HG03521 (cell line): Measurements from ENCODE around the gene ZNF664.

Experiments
- ATAC-seq: cut with Tn5 transposase; IDR thresholded peaks from one replicate; pipeline ENCODE4 v1.9.1; 2021; ENCODE audit warnings: mild to moderate bottlenecking, moderate library complexity; ENCODE audit not compliant: unreplicated experiment

The ZNF664 gene

DNA sequence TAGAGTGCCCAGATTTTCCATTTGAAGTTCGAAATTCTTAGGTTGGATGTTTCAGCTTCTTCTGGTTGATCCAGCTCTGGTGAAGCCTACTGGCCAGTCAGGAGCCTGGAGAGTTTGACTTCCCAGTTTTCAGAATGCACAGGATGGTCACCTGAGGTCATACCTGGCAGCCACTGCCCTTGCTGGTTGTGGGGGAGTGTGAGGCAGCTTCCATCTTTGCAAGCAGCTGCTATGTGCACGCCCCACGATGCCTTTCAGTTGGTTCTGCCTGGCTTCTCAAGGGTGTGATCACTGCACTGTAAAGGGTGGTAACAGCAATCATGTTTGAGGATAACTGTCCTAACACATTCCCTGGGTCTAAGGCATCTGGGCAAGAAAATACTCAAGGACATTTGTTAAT, 15.8 kb upstream of the ZNF664 start:
- no peak for ATAC-seq

DNA sequence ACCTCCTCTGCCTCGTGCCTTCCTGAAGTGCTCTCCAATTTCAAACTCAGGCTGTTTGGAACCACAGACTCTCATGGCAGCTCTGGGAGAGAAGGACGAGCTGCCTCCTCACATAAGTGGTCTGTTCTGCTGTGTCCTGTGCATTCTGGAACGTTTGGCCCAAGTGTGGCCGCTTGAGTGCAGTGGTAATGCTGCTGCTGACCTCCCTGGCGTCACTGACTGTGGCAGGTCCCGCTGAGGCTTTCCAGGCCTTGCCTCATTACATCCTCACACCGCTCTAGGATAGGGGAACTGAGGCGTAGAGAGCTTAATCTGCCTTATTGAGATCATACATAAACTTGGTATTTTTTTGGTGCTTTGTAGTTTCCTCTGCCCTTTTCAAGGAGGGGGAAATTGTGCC, 14.6 kb upstream of the ZNF664 start:
- no peak for ATAC-seq

DNA sequence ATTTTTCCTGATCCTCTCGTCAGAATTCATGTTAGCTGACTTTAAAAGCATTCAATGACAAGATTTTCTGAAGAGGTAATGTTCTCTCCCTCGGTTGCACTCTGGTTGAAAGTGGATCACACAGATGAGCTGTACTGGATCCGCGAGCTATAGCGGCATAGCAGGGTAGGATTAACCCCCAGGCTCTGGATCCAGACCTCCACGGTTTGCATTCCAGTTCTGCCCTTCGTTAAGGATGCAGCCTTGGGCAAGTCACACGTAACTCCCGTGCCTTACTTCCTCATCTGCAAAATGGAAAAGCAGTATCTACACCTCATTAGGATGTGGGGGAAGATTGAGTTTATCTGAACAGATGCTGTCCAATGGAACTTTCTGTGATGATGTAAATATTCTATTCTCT, 14.1 kb upstream of the ZNF664 start:
- no peak for ATAC-seq

DNA sequence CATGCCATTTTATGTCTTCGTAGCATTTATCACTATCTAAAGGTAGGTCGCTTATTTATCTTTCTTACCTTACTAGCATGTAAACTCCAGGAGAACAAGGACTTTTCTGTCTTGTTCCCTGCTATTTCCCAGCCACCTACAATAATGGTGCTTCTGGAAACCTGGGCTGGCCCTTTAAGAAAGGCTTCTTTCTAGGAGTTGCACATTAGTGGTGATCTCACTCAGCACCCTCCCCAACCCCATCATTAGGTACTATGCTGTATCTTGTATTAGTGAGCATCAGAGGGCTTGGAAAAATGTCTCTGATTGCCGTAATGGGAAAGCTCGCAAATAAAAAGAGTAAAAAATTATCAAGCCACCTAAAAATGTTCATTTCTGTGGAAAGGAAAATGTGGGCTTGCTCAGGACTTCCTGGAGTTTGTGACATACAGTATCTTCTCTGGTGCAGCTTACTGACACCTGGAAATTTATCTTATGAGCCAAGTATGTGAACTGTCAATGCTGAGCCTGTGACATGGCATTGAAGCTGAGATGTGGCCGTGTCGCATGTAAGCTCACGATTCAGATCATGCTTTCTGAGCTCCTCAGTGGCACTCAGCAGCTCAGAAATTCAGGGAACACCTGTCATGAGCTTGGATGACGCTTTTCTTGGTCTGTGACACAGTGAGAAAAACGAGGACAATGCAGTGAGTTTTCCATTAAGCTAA, 12.8 kb upstream of the ZNF664 start:
- ATAC-seq: no peak

DNA sequence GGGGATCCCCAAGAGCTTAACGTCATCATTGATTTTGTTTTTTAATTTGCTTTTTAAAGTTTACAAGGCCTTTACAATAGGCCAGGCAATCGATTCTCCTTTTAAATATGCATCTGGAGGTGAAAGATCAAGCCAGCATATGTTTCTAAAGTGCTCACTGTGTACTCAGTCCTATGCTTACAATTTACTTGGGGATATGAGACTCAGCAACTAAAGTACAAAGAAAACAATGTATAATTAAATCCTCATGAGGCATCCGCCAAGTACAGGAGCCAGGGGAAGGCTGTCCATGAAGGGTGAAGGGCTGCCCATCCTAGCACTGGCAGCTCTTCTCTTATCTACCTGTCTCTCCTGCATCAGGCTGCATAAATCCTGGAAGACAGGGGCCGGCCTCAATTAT, 12.2 kb upstream of the ZNF664 start:
- no peak for ATAC-seq

DNA sequence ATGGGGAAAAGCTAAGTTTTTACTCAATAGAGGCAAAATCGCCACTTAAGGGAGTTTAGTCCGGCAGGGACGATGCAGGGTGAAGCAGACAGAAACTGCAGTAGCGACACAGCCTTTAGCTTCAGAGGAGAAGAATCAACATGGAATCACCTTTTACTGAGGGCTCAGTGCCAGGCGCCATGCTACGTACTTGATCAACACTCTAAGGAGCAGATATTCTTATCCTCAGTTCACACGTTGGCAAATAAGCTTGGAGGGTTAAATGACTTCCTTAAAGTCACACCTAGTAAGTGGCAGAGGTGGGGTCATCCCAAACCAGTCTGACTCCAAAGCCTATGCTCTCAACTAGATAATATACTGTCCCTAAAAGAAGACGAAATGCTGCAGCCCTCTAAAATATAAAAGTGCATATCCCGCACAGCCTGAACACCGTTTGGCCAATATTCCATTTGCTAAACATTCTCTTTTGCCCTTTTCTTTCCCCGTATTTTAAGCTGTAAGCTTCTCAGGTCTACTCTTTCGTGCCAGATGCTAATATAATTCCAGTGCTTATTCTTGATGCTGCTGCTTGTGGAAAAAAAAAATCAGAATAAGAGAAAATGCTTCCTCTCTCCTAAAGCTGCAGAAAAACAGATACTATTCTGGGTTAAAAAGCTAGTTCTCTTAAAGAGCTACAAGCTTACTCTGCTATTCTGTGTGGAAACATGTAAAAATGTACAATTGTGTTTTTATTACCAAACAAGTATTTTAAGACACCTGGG, 11.2 kb upstream of the ZNF664 start:
- no peak for ATAC-seq

DNA sequence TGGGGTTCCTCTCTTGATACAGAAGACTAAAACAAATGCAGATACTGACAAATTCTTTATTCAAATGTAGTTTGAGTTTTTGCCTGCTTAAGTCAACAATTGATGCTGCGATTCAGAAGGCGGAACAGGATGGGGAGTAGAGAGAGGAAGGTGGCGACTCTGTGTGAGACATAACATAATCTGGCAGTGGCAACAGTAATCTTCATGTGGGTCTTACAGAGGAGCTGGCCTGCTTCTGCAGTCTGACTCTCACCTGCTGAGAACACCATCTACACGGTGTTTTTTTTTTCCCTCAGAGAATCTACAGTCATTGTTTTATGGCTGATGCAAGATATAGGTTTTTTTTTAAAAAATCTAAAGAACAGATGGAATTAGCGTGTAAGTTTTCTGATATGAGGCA, 10.5 kb upstream of the ZNF664 start:
- no peak for ATAC-seq

DNA sequence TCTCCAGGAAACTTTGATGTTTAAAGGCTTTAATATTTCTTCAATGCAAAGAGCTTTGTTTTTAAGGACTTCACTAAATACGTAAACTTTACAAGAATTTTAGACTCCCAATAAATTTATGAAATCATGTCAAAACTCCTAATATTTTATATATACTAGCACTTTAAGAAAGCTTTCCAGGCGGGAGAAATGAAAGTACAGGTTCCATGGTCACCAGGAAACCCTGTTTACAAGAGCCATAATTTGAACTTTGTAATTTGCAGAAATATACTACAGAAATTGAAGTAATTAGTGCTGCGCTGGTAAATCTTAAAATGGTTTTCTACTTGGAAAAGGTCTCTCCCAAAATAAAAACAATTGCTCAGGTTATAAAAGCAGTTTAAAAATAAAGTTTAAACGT, 9.2 kb upstream of the ZNF664 start:
- no peak for ATAC-seq

DNA sequence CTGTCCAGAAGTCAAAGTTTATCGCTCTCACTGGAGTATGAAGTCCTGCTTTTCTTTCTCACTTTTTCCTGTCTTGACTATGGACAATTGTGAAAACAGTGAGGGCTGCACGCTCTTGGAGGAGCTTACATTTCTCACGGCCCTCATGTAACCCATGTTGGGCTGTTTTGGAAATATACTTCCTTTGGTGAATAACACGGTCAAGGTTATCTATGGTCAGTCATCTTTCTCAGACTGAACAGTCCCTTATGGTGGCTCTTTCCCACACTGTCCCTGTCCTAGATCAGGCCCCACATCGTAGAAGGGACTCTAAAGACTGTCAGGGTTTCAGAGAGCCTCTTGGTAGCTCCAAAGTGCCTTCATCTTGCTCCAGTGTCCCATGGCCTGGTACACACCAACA, 7.6 kb upstream of the ZNF664 start:
- no peak for ATAC-seq

DNA sequence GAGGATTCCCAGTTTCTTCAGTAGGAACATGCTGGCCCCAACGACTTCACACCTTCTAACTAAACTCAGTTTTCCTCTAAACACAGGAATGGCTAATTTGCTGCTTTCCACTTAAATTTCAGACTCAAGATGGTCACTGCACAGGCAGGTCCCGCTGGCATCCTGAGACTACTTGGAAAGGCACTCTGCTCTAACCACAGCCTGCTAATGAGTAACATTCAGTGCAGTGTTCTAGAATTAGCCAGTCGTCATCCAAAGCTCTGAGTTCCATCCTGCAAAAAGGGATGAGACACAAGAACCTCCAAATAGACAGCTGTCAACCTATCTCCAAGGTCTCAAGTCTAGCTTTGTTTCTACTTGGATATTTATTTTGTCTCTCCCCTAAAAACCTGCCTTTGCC, 6.4 kb upstream of the ZNF664 start:
- ATAC-seq: no peak

DNA sequence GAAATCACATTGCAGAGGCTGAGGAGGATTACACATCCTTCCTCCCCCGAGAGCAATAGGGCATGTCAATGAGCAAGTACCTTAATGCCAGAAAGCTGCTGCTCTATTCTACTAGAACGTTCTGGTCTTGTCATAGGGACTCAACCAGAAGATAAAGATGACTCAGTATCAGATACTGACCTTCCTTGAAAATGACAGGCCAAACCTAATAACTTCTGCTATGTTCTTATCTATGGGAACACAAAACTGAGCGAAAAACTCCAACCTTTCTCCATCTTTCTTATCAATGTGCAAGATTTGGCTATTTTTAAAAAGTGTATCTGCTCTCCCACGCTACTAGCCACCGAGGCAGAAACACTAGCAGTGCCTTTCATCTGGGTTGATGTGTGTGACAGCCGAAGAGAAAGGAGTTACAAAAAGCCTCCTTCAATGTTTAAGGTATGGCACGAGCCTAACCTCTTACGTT, 5.9 kb upstream of the ZNF664 start:
- ATAC-seq: no peak

DNA sequence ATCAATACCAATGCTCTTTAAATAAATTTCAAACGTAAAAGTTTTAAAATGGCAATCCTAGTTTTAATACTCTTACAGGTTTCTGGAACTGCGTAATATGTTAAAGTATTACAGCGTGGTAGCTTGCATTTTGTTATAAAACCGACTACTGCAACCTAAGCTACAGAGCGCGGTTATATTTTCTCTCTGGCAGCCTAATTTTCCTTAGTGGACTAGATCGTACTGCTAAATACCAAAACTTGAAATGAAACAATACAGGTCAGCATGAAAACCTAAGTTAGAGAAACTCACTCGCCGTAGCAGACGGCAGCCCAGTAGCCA, 1.6 kb upstream of the ZNF664 start:
- ATAC-seq: no peak

DNA sequence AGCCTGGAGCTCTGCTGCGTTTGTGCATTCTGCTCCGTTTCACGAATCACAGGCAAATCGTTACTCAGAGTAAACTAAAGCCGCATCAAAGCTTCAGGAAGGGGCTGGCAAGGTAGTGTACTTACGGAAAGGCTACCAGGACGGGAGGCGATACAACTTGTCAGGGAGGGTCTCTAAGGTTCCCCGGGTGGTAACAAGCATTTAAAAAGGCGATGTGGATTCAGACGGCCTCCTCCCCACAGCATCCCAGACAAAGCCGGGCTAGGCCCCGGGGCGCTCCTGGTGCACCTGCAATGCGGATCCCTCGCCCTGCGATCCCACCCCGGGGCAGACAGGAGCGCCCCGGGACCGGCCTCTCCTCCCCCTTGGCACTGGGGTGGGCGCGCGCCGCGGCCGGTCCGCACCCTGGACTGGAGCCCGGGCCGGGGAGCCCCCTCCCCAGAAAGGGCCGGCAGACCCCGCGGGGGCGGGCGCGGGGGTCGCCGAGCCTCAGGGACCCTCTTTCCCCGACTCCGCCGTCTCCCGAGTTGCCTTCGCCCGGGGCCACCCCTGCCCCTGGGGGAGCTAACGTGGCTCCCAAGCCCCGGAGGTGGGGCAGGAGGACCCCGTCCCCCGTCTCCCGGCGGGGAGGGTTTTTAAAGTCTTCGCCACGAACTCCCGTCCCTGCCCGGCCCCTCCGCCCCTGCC, 1.1 kb upstream of the ZNF664 start:
- peak; percentile 3 for ATAC-seq

DNA sequence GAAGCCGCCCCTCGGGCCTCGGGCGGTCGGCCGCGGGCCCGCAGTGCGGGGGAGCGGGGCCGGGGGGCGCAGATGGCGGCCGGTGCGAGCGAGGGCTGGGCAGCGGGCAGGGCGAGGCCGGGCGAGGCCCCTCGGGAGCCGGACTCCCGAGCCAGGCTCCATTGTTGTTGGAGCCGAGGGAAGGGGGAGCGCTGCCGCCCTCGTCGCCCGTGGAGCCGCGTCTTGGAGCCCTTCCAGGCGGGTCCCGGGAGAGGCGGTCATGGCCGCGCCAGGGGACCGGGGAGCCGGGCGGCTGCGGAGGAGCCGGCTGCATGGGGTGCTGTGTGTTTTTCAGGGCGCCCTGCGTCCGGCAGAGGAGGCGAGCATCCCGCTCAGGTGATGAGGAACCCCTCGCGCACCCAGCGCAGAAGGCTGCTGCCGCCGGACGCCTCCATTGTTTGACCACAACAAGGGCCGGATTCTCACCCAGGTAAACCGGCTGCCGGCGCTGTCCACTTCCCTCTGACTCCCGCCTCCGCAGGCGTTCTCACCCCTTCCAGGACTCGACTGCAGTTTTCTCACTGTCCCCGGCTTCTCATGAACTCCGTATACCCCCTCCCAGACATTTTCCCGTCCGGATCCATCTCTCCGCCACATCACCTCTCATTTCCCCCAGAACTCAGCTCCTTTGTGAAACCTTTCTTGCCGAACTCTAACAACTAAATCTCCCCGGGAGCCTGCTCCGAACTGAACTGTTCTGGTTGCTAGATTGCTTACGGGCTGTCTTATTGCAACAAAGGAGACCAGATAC, 732 bp downstream of the ZNF664 start:
- peak; percentile 5 for ATAC-seq

DNA sequence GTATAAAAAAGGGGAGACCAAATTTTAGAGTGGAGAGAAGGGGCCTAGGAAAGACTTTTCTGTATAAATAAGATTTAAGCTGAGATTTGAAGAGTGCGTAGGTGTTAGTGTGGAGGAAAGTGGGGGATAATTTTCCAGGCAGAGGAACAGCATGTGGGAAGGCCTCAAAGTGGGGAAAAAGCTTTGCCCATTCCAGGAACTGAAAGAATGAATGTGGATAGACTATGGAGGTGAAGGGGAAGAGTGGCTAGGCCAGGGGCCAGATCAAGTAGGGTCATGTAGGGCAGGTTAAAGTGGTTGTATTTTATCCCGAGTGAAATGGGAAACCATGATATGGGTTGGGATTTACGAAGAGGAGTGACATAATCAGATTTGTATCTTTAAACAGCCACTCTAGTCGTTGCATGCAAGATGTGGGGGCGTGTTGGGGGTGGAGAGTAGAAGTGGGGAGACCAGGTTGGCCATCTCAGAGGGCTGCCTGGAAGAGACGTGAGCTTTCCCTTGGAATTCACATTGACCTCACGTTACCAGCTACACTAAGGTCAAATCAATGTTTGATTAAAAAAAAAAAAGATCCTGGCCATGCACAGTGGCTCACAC, 3.3 kb downstream of the ZNF664 start:
- no peak for ATAC-seq

DNA sequence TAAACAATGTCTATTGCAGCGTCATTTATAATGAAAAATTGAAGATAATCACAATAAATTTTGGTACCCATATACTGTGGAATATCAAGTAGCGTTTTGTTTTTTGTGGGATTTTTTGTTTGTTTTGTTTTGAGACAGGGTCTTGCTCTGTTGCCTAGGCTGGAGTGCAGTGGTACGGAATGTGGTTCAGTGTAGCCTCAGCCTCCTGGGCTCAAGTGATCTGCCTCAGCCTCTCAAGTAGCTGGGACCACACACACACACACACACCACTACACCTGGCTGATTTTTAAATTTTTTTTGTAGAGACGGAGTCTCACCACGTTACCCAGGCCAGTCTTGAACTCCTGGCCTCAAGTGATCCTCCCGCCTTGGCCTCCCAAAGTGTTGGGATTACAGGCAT, 6.6 kb downstream of the ZNF664 start:
- no peak for ATAC-seq

DNA sequence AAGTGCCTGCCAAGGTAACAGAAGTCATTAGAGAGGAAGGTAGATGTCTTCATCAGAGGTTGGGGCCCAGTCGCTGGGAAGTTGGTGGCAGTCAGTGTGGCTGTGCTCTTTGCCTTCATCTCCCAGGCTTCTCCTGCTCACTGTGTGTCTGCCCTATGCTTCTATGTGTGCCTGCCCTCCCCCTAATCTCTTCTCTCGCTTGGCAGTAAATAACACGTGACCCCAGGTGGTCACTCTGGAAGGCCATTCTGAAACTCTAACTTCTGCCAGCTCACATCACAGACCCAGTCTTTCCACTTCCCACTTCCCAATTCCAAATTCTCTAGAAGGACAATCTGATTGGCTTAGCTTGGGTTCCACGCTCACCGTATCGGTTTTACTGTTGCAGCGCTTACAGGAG, 9.3 kb downstream of the ZNF664 start:
- ATAC-seq: no peak

DNA sequence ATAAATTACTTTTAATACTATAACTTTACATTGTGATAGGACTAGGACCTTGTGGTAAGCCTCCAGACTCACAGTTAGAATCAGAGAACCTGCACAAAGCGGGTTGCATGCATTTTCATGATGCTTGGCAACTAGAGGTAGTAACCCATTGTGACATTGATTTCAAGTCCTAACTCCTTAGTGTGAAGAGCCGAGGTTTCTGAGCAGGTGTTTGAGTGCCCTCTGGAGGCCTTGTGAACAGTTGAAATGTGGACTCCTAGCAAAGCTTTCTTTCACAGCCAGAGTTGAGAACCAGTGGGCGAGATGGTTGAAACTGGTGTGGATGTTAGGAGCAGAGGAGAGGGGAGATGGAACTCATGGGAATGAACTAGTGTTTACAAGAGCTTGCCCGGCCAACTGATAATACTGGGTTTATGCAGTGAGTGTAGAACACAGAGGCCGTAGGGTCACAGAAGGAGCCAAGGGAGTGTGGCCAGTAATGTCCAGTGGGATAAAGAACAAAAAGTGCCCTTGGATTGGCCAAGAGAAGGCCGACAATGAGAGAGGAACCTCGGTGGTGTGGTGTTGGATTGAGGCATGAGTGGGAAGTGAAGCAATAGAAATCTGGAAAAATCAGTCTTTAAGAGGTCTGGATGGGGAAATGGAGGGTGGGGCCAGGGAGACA, 10.9 kb downstream of the ZNF664 start:
- ATAC-seq: no peak

DNA sequence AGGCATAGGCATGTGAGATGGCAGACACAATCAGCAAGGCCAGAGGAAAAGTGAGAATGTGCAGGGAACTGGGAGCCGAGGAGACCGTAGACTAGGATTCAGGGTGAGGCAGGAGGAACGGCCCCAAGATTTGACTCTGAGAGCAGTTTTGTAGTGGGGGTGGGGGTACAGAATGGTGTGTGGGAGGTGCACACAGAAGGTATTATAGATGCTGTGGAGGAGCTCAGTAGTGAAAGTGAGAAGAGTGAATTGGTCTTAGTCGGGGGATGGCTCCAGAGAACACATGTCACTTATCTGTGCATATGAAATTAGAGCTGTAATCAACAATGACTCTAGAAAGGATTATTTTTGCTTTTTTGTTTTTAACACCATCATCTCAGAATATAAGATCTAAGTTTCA, 11.9 kb downstream of the ZNF664 start:
- no peak for ATAC-seq

DNA sequence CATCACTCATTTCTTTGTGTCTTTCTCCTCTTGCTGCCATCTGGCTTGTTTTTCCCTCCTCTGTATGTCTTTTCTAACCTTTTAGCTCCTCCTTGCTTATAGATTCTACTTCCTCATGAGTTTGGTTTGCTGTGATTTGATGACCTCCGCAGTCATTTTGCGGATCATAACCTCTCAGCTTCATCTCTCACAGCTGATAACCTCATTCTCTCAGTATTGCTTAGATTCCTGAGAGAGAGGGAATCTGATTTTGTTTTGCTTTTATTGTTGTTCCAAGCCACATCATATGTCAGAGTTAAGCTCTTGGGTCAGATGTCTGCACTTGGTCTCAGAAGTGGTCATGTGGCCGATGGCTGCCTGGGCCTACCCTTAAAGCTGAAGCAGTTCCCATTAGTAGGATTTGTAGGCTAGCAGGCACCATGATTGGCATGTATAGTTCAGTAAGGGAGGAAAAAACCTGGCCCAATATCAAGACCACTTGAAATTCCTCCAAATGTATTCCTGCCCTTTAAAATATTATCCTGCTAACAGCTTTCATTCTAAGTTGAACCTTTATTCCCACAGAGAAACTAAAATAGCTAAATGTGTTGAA, 13.5 kb downstream of the ZNF664 start:
- no peak for ATAC-seq
